Stimulated activated CD4-positive, alpha-beta T cell treated with anti-CD3 and anti-CD28 coated beads, Interleukin-1b, Interleukin-23, amount 100 ng/mL, for 48 hours (primary cell): ENCODE results near the gene IDI2.
"Not testable (repeated sequence)": the region's sequence is repeated elsewhere in the genome, so short reads cannot be mapped to it uniquely, and the experiment has no call there.

ENCODE experiments used
- DNase-seq: peaks from one replicate; pipeline ENCODE4 v3.0.0-alpha.2; 2020

The IDI2 gene

GRCh38 chr10:1045415-1045814, 19.8 kb upstream of the IDI2 start:
- DNase-seq = no peak

- DNase-seq = no peak
Observed at GRCh38 chr10:1044964-1045363, 19.3 kb upstream of the IDI2 start.

GRCh38 chr10:1044146-1044545, 18.5 kb upstream of the IDI2 start:
- no peak for DNase-seq

- DNase-seq = no peak
Observed at GRCh38 chr10:1043532-1043995, 17.9 kb upstream of the IDI2 start.

GRCh38 chr10:1041514-1041913, 15.9 kb upstream of the IDI2 start:
- no peak for DNase-seq

GRCh38 chr10:1040133-1040532, 14.5 kb upstream of the IDI2 start:
- DNase-seq = no peak

- not testable (repeated sequence) for DNase-seq
Observed at GRCh38 chr10:1038769-1039168, 13.1 kb upstream of the IDI2 start.

GRCh38 chr10:1037098-1037497, 11.4 kb upstream of the IDI2 start:
- no peak for DNase-seq

GRCh38 chr10:1036341-1036791, 10.7 kb upstream of the IDI2 start:
- DNase-seq = peak; percentile 58

GRCh38 chr10:1035201-1035600, 9.5 kb upstream of the IDI2 start:
- DNase-seq = no peak

- DNase-seq = no peak
Observed at GRCh38 chr10:1034758-1035157, 9.1 kb upstream of the IDI2 start.

- DNase-seq = no peak
Observed at GRCh38 chr10:1033601-1034000, 7.9 kb upstream of the IDI2 start.

GRCh38 chr10:1029838-1030237, 4.2 kb upstream of the IDI2 start:
- no peak for DNase-seq

- DNase-seq = no peak
Observed at GRCh38 chr10:1026578-1026977, 919 bp upstream of the IDI2 start.

GRCh38 chr10:1024103-1024502, 1.6 kb downstream of the IDI2 start:
- DNase-seq = no peak

GRCh38 chr10:1022413-1022812, 3.2 kb downstream of the IDI2 start:
- DNase-seq = no peak

- no peak for DNase-seq
Observed at GRCh38 chr10:1020958-1021357, 4.7 kb downstream of the IDI2 start.

GRCh38 chr10:1020460-1020859, 5.2 kb downstream of the IDI2 start:
- no peak for DNase-seq

- DNase-seq = no peak
Observed at GRCh38 chr10:1019362-1019761, 6.3 kb downstream of the IDI2 start.

- no peak for DNase-seq
Observed at GRCh38 chr10:1015688-1016087, 10.0 kb downstream of the IDI2 start.

GRCh38 chr10:1011696-1012095, 14.0 kb downstream of the IDI2 start:
- DNase-seq = no peak

- DNase-seq = no peak
Observed at GRCh38 chr10:1010703-1011102, 15.0 kb downstream of the IDI2 start.

GRCh38 chr10:1009947-1010346, 15.7 kb downstream of the IDI2 start:
- DNase-seq = not testable (repeated sequence)

GRCh38 chr10:1009071-1009494, 16.6 kb downstream of the IDI2 start:
- no peak for DNase-seq

- no peak for DNase-seq
Observed at GRCh38 chr10:1007583-1007982, 18.1 kb downstream of the IDI2 start.

GRCh38 chr10:1006573-1006972, 19.1 kb downstream of the IDI2 start:
- no peak for DNase-seq
